Skeletal muscle satellite cell (primary cell): ENCODE data around the gene CFAP43. TPM values are rescaled to one million over a fixed set of nuclear protein-coding genes. Genes with fewer than 3 reads are reported as not detected.

Source experiments
- H3K27me3 ChIP-seq: 2 replicates; pipeline ENCODE4 v1.7.0; 2013; ENCODE audit warnings: low read length; ENCODE audit not compliant: control insufficient read depth, insufficient read depth
- H3K36me3 ChIP-seq: 2 replicates; pipeline ENCODE4 v1.7.0; 2013; ENCODE audit warnings: mild to moderate bottlenecking, control low read depth, low read length; ENCODE audit not compliant: insufficient read depth
- H3K4me1 ChIP-seq: 2 replicates; pipeline ENCODE4 v1.7.0; 2013; ENCODE audit warnings: low read length; ENCODE audit not compliant: control insufficient read depth, insufficient read depth
- H3K4me2 ChIP-seq: 2 replicates; pipeline ENCODE4 v1.7.0; 2013; ENCODE audit warnings: mild to moderate bottlenecking, low read length
- H3K4me3 ChIP-seq: 2 replicates; pipeline ENCODE4 v1.7.0; 2013; ENCODE audit warnings: low read length
- H3K9ac ChIP-seq: 2 replicates; pipeline ENCODE4 v1.7.0; 2013; ENCODE audit warnings: mild to moderate bottlenecking, low read depth, low read length, moderate library complexity
- H3K9me3 ChIP-seq: replicated peaks from 2 replicates; pipeline ENCODE4 v1.7.0; 2013; ENCODE audit warnings: mild to moderate bottlenecking, control low read depth, low read length
- small RNA-seq: library from RNA; depleted of rRNA; stranded (forward); fragments of <200 nt; gene quantifications from one replicate; pipeline ENCODE3, GENCODE V24; 2012

The CFAP43 gene

GRCh38 chr10:104085801-104086400, 146.3 kb downstream of the CFAP43 start, which contains the start of gene COL17A1:
Gene COL17A1 (minus strand): TSS chr10:104085880. CDS start chr10:104080673, 5,207 bp downstream.
- H3K9me3 ChIP-seq, result no peaks in the 10 kb centered on the region
- no peak within 1 kb of the TSS for H3K9ac ChIP-seq
- H3K27me3 ChIP-seq, result peaks cover 3% of the 10 kb centered on the region
- no peaks in the 10 kb centered on the region for H3K4me1 ChIP-seq
- no peaks in the 10 kb centered on the region for H3K36me3 ChIP-seq
- H3K4me2 ChIP-seq, result no peak within 1 kb of the TSS
- H3K4me3 ChIP-seq, result no peak within 1 kb of the TSS

GRCh38 chr10:104084482-104085142, 147.6 kb downstream of the CFAP43 start:
- H3K4me1 ChIP-seq, result no peaks in the 10 kb centered on the region
- H3K9me3 ChIP-seq, result no peaks in the 10 kb centered on the region
- H3K4me2 ChIP-seq, result no peak overlapping the region
- H3K36me3 ChIP-seq, result no peaks in the 10 kb centered on the region
- no peak overlapping the region for H3K4me3 ChIP-seq
- peaks cover 3% of the 10 kb centered on the region for H3K27me3 ChIP-seq
- H3K9ac ChIP-seq, result no peak overlapping the region

GRCh38 chr10:104081998-104082397, 150.2 kb downstream of the CFAP43 start:
- H3K9ac ChIP-seq, result no peak overlapping the region

GRCh38 chr10:104080762-104081161, 151.4 kb downstream of the CFAP43 start:
- peaks cover 18% of the 10 kb centered on the region for H3K27me3 ChIP-seq
- H3K36me3 ChIP-seq, result no peaks in the 10 kb centered on the region
- H3K4me1 ChIP-seq, result no peaks in the 10 kb centered on the region
- no peak overlapping the region for H3K4me3 ChIP-seq
- no peak overlapping the region for H3K9ac ChIP-seq
- no peaks in the 10 kb centered on the region for H3K9me3 ChIP-seq
- H3K4me2 ChIP-seq, result no peak overlapping the region

More at GRCh38 chr10:104081998-104082397, 150.2 kb downstream of the CFAP43 start:
- Histone ChIP-seq H3K4me2 (no peak overlapping the region), H3K4me1 (no peaks in the 10 kb centered on the region), H3K36me3 (no peaks in the 10 kb centered on the region), H3K9me3 (no peaks in the 10 kb centered on the region), H3K4me3 (no peak overlapping the region), H3K27me3 (peaks cover 13% of the 10 kb centered on the region)

Small RNAs within 50 kb of the gene (small RNA-seq; reads per million reads assigned to genes)
- gene MIR4482 (not detected), gene MIR609 (not detected)
